Measurements from ENCODE around the gene PDE1A.
"Not testable (repeated sequence)": the region's sequence is repeated elsewhere in the genome, so short reads cannot be mapped to it uniquely, and the experiment has no call there.

PDE1A gene

DNA sequence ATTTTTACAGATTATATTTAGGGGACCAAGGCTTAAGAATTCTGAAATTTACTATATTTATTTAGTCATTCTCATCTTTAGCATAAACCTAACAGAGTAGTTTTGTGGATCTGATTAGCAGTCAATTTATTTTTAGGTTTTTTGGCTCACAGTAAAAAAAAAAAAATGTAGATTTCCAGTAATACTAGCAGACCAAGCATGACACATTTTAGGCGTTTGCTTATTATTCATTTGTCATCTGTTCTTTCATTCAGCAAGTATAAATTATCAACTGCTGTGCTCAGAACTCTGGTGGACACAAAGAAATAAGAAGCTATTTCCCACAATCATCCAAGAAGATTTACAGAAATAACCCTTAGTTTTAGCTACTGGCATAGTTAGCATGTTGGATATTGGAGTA, 20.6 kb downstream of the PDE1A start:
- DNase-seq (ENCODE audit: low read depth in 2 of 2) = no peak

DNA sequence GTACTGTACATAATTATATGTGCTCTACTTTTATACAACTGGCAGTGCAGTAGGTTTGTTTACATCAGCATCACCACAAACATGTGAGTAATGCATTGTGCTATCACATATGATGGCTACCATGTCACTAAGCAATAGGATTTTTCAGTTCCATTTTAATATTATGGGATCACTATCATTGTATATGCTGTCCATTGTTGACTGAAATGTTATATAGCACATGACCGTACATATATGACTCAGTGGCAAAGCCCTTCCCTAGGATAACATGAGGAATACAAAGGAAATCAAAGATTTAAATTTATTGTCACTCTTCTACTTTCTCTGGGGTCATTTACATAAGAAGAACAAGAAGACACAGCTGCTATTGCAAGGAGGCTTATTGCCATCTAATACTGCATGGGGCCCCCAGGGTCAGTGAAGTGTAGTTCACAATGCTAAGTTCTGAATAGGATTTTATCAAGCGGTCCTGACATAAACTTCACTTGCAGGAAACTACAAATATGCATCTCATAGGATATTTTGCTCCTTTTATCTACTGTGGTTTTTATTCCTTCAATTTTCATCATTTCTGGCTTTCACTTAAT, 21.8 kb downstream of the PDE1A start:
- DNase-seq (ENCODE audit: low read depth in 2 of 2) = no peak

DNA sequence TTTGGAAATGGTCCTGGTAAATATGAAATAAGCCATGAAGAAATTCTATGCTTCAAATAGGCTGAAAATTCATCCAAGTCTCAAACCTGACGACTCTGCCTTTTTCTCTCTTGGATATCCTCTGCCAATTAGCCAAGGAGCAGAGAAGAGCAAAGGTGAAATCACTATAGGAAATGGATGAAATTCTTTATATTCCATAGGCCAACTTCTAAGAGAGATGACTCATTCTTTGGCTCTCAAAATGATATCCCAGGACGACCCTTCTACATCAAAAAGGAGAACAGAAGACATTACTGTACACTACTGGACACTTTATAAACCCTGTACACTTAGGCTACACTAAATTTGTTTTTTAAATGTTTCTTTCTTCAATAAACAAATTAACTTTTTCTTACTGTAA, 22.7 kb downstream of the PDE1A start:
- DNase-seq (ENCODE audit: low read depth in 2 of 2) = no peak

DNA sequence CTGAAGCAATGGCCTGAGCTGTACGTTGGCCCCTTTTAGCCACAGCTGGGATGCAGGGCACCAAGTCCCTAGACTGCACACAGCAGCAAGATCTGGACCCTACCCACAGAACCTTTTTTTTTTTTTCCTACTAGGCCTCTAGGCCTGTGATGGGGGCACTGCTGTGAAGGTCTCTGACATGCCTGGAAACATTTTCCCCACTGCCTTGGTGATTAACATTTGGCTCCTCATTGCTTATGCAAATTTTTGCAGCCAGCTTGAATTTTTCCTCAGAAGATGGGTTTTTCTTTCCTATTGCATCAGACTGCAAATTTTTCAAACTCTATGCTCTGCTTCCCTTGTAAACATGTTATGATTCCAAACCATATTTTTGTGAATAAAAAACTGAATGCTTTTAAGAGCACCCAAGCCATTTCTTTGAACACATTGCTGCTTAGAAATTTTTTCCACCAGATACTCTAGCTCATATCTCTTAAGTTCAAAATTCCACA, 33.5 kb downstream of the PDE1A start:
- DNase-seq (ENCODE audit: low read depth in 2 of 2) = no peak

DNA sequence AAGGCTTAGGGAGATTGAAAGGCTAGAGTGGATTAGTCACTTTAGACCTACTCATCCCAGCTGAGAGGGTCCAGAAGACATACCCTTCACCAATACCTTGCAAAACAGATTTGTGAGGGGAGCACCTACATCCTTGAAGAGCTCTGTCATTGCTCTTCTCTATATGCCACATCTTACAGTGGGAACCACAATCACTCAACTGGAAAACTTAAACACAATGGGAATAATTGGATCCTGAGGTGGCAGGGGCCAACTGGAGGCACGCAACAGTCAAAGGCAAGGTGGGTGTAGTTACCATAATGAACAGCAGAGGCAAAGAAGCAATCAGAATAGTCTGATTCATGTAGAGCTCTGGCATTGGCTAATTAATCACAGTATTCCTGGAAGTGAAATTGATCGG, 35.4 kb downstream of the PDE1A start:
- no peak for DNase-seq (ENCODE audit: low read depth in 2 of 2)

DNA sequence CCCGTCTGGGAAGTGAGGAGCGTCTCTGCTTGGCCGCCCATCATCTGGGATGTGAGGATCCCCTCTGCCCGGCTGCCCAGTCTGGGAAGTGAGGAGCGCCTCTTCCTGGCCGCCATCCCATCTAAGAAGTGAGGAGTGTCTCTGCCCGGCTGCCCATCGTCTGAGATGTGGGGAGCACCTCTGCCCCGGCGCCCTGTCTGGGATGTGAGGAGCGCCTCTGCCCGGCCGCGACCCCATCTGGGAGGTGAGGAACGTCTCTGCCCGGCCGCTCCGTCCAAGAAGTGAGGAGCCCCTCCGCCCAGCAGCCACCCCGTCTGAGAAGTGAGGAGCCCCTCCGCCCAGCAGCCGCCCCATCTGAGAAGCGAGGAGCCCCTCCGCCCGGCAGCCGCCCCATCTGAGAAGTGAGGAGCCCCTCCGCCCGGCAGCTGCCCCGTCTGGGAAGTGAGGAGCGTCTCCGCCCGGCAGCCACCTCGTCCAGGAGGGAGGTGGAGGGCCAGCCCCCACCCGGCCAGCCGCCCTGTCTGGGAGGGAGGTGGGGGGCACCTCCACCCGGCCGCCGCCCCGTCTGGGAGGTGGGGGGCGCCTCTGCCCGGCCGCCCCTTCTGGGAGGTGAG, 40.5 kb downstream of the PDE1A start:
- not testable (repeated sequence) for DNase-seq (ENCODE audit: low read depth in 2 of 2)

DNA sequence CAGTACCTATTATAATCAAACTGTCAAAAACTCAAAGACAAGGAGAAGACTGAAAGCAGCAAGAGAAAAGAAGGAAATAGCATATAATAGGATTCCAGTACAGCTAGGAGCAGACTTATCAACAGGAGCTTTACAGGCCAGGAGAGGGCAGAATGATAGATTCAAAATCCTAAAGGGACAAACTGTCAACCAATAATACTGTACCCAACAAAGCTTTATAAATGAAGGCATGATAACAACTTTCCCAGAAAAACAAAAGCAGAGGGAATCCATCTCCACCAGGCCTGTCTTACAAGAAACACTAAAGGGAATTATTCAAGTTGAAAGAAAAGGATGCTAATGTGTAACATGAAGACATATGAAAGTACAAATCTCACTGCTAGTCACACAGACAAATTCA, 42.0 kb downstream of the PDE1A start:
- DNase-seq (ENCODE audit: low read depth in 2 of 2) = no peak

DNA sequence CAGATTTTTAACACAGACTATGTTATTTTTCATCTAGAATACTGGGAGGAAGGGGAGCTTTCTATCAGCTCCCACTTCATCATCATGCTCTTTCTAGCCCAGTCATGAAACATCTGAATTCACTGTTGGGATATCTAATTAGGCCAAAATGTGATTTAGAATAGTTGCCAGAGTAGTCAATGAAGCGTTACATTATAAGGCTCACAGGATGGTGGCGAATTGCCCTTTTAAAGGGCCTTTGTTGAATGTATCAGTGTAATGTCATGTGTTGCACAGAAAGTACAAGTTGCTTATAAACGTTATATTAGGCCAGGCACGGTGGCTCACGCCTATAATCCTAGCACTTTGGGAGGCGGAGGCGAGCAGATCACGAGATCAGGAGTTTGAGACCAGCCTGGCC, 45.6 kb downstream of the PDE1A start:
- no peak for DNase-seq (ENCODE audit: low read depth in 2 of 2)

DNA sequence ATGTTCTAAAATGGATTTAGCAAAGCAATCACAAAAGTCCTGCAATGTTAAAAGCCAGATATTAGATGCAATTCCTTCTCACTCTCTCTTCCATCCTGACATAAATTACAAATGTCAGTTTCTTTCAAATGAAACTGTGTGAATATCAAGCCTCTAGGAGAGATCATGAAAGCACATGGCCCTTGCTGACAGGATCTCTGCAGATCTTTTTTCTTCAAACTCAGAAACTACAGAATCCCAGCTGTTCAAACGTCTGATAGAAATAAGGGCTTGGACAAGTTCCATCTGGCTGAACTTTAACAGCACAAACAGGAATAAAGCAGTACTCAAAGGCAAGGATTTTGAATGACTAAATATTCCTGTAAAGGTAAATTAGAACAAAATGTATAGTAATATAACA, 47.6 kb downstream of the PDE1A start:
- no peak for DNase-seq (ENCODE audit: low read depth in 2 of 2)

DNA sequence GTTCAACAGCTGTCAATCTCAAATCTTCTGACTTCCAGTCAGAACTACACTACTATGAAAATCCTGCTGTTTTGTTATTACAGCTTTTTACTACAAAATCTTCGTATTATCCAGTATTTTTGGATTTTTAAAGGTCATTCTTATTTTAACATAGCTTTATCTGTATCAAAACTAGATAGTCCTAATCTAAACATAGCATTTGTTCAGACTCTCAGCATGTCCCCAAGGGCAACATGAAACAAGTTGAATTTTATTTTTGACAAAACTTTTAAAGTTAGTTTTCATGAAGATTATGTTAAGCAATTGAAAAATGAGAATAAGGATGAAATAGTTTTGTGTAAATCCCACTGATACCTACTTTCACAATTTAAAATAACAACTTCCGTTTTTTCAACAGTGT, 48.1 kb downstream of the PDE1A start:
- DNase-seq (ENCODE audit: low read depth in 2 of 2) = no peak

DNA sequence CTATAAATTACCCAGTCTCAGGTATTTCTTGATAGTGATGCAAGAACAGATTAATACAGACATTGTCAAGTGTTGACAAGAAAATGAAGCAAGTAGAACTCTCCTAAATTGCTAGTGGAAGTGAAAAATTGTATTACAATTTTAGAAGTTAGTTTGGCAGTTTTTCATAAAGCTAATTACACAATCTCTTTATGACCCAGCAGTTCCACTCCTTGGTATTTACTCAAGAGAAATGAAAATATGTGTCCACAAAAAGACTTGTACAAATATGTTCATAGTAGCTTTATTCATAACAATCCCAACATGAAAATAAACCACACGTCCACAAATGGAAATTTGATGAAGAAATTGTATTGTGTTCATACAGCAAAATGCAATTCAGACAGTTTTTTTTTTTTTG, 49.4 kb downstream of the PDE1A start:
- no peak for DNase-seq (ENCODE audit: low read depth in 2 of 2)

DNA sequence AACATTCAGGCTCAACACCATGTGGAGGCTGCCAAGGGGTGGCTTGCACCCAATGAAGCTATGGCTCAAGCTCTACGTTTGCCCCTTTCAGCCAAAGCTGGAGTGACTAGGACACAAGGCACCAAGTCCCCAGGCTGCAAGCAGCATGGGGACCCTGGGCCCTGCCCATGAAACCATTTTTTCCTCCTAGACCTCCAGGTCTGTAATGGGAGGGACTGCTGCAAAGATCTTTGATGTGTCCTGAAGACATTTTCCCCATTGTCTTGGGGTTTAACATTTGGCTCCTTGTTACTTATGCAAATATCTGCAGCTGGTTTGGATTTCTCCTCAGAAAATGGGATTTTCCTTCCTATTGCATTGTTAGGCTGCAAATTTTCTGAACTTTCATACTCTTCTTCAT, 51.0 kb downstream of the PDE1A start:
- no peak for DNase-seq (ENCODE audit: low read depth in 2 of 2)

DNA sequence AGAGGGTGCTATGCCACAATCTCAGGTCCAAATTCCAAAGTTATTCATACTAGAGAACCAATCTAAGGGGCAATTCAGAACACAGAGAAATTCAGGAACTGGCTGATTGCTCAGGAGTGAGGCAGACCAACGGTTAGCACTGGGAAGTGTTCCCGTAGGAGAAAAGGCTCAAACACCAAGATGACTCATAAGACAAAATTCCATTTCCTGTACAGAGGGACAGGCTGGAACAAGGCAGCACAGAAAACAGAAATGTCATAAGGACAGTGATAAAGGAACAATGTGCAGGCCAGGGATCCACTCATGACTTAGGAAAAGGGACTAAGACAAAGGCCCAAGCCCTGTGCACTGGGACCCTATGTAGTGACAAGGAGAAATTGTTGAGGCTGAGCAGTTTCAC, 54.2 kb downstream of the PDE1A start:
- DNase-seq (ENCODE audit: low read depth in 2 of 2) = no peak

DNA sequence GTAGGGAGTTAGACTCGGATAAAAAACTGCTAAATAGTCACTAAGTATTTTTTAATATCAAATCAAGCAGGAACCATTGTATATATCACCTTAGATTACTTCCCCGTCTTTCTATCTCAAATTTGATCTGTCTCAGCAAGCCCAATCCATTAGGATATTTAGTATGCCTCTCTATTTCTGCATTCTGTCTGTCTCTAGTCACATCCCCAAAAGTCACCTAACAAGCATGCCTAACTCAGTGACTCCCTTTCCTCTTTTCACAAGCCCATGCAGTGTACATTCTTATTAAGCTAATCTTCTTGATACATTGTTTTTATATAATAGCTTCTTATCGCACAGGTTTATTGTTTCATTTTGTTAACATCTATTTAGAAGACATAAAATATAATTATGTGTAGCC, 57.8 kb downstream of the PDE1A start:
- DNase-seq (ENCODE audit: low read depth in 2 of 2) = no peak

DNA sequence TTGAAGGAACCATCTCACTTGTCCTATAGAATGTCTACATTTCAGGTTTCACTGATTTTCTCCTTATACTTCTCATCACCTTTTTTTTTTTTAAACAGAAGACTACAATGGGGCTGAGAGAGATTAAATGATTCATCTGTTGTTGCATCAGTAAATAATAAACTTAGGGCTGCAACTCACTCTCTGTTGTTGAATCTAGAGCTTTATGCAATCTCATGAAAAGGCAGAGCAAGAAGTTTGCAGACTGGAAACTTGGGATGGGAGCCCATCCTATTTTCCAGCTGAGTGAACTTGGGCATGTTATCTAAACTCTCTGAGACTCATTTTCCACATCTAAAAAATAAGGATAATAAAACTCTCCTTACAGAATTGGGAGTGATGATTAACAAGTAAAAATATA, 58.4 kb downstream of the PDE1A start:
- no peak for DNase-seq (ENCODE audit: low read depth in 2 of 2)

DNA sequence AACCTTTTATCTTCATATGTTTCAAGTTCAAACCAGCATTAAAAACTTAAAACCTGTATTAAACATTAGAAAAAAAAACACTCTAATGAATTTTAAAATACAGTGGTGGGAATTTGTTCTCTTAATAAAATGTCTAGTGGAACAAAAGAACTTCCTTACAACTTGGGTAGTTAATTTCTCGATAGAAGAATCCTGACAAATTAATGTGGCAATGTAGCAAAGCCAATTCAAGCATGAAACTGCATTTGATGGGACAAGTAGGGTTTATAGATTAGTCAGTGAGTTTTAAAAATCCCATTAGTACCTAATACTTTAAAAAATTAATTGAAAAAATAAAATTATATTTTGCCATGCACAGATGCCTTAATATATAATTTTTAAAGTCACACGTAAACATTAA, 59.4 kb downstream of the PDE1A start:
- DNase-seq (ENCODE audit: low read depth in 2 of 2) = no peak

DNA sequence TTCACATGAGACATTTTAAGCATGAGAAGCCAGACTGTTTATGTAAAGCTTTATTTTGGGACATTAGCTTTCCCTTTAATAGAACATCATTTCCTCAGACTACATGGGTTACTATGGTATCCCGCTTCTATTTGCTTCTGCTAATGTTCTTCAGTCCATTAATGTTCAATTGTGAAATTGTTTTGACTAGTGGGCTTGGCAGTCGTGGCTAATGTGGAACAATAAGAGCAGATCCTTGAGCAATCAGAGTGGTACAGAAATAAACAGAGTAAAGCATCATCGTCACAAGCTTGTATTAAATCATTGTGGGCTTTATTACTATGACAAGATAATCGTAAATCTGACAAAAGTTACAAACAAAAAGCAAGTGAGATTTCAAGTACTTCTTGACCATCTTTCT, 60.2 kb downstream of the PDE1A start:
- DNase-seq (ENCODE audit: low read depth in 2 of 2) = no peak

DNA sequence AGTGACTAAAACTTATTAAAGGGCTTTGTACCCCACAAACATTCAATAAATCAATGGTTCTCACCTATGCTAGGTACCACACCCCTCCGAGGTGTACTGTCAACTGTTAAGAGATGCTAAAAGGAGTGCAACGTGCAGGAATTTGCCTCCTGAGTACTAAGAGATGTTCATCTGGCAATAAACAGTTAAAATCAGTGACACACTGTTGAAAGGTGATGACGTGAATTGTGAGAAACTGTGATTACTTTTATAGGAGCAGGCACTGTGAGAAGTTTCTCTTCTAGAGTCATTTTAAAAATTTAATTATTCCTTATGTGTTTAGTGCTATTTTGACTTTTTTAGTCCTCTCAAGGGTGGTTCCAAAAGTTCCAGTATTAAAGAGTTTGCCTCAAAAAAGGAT, 61.0 kb downstream of the PDE1A start:
- no peak for DNase-seq (ENCODE audit: low read depth in 2 of 2)

DNA sequence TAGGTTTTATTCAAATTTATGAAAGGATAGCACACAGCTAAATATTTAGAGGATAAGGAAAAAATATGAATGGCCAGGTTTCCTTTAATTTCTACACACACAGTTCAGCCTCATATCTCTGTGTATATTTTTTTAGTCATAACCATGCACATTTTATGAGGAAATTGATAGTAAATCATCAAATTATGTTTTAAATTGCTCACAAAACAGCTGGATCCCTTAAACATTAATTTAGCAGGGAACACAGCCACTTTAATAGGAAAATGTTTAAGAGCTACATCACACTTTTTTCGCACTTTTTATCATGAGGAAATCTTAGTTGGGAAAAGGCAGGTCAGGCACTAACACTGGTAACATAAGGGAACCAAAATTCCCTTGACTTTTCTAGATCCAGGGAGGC, 65.4 kb downstream of the PDE1A start:
- DNase-seq (ENCODE audit: low read depth in 2 of 2) = no peak

DNA sequence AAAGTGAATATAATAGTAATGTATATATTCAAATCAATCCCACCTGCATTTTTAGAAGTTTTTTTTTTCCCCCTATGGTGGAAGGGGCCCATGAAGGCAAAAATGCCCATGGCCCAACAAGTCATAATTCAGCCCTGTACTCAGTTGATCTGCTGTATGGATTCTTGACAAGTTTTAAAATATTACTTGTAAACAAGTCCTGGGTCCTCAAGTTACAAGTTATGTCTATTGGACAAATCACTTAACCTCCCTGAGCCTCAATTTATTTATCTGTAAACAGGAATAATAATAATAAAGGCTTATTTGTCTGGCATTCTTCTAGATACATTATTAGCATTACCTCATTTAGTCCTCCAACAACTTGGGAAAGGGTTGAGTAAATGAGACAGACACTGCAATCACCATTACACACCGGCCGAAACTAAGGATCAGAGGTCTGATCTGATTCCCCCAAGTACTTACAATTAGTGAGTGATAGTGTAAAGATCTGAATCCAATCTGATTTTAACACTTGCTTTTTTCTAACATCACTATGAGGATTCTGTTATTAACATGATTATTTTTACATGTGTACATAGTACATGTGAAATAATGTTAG, 66.1 kb downstream of the PDE1A start:
- DNase-seq (ENCODE audit: low read depth in 2 of 2) = no peak

DNA sequence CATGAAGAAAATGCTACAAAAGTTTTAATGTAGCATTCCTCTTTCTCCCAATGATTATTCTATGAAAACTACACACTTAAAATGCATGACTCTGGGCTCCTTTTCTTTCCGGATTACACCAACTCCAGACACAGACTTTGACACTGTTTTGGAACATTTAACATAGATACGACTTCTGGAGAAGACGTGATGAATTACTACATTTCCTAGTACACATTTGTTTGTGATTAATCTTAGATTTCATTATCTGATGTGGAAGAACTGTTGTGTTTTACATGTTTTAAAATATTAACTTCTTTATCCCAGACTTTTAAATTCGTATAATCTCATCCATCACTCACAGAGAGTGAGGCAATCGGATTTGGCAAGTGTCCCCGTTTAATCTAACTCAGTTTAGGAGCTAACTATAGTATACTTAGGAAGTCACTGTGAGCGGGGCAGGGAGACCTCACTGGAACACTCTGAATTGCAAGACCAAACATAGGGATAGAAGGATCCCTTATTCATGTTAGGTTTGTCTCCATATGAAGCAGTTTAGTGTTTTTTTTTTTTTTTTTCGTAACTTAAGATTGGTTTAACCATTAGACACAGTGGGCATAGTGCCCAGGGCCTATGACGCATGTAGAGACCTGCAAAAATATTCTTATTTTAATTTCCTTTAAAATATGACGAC, 66.7 kb downstream of the PDE1A start:
- DNase-seq (ENCODE audit: low read depth in 2 of 2) = no peak

DNA sequence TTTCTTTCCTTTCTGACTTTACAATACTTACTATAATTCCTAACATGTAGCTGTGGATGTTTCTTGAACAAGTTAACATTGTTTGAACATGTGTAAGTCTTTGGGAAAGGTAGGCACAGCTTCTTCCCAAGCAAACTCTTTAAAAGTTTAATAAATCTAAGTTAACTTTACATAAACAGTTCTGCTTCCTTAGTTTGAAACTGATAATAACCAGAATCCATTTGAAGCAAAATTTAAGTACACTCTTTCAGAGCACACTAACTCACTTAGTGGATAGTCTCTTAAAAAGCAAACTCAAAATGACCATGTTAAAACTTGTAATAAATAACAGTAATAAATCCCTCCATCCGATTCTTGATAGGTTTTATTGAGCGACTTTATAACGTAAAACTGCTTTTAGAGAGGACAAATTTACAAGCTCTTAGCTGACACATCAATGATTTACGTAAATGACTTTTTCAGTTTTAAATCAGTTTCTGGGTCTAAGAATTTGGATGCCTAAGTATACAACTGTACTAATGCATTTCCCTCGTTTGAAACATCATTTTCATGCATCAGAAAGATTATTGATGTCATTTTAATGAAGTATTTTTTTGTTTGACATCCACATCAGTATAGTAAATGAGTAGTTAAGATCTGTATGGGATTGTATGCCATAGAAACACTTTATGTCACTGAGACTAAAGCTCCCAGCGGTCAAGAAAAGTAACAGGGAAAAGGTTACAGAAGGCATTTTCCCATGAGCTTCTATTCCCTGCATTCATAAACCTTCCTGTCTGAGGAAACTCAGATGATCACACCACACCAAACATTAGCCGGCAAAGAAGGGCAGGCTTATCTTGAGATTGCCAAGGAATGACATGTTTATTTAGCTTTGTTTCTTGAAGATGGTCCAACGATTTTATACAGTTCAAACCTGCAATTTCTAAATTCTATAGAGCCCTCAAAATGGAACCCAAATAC, 67.5 kb downstream of the PDE1A start:
- DNase-seq (ENCODE audit: low read depth in 2 of 2) = no peak

Measured in stimulated activated CD8-positive, alpha-beta memory T cell treated with anti-CD3 and anti-CD28 coated beads, Interleukin-7, amount 100 ng/mL, for 1 hour (primary cell).